Measurements from ENCODE around the gene PIK3C3.

DNA sequence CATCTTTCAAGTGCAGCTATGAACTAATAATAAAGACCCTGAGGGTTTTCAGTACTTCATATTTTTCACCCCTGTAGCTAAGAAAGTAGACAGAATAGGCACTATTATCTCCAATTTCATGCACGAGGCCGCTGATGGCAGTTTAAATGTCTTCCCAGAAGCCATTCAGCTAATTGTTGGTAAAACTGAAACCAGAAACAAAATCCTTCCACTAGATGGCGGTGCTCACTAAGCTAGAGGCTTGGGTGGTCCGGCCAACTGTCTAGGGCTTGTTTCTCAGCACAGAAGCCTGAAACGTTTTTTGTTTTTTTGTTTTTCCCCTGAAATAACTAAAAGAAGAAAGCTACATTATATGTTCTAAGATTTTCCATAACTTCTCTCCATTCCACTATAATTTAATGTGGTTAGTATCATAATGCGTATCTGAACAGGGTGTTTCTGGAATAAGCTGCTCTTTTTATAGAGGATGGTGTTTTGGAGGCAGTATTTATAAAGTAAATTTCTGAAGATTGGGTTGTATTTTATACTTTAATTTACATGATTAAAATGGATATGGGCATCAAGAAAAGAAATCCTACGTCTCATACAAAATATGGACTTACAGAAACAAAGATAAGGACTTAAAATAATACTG lies 159.4 kb downstream of the PIK3C3 start:
- no peak for TF ChIP-seq POLR2A (IDR thresholded peaks at IDR 0.05)
- TF ChIP-seq, protein P1, sequence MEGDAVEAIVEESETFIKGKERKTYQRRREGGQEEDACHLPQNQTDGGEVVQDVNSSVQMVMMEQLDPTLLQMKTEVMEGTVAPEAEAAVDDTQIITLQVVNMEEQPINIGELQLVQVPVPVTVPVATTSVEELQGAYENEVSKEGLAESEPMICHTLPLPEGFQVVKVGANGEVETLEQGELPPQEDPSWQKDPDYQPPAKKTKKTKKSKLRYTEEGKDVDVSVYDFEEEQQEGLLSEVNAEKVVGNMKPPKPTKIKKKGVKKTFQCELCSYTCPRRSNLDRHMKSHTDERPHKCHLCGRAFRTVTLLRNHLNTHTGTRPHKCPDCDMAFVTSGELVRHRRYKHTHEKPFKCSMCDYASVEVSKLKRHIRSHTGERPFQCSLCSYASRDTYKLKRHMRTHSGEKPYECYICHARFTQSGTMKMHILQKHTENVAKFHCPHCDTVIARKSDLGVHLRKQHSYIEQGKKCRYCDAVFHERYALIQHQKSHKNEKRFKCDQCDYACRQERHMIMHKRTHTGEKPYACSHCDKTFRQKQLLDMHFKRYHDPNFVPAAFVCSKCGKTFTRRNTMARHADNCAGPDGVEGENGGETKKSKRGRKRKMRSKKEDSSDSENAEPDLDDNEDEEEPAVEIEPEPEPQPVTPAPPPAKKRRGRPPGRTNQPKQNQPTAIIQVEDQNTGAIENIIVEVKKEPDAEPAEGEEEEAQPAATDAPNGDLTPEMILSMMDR (IDR thresholded peaks at IDR 0.05): peak; percentile 75 to 97 (median 88)

Data from adrenal gland (tissue), 5 donors.